ENCODE measurements around the gene FBXL15. TPM values are rescaled to one million over a fixed set of nuclear protein-coding genes. Genes with fewer than 3 reads are reported as not detected.

Gene FBXL15
- total RNA-seq, 1 donor = 4.7 TPM

DNA sequence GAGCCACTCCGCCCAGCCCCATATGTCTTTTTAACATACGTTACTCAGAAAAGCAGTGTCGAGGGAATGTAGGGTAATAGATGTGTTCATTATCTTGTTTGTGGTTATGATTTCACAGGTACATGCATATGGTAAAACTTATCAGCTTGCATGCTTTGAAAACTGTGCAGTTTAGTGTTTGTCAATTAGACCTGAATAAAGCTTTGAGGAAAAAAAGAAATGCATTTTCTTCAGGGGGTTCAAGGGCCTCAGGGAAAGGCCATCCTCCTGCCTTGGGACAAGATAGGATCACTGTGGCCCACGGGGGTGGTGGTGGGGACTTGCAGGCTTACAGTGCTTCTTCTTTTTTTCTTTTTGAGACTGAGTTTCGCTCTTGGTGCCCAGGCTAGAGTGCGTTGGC, 46.7 kb downstream of the FBXL15 start:
- no peak overlapping the region for H3K4me3 ChIP-seq (ENCODE audit: low read length)
- no peaks in the 10 kb centered on the region for H3K27me3 ChIP-seq (ENCODE audit: insufficient read depth, low read length)
- H3K9me3 ChIP-seq (ENCODE audit: low read depth, low read length) = no peaks in the 10 kb centered on the region
- peaks cover 44% of the 10 kb centered on the region for H3K4me1 ChIP-seq (ENCODE audit: insufficient read depth, low read length)

DNA sequence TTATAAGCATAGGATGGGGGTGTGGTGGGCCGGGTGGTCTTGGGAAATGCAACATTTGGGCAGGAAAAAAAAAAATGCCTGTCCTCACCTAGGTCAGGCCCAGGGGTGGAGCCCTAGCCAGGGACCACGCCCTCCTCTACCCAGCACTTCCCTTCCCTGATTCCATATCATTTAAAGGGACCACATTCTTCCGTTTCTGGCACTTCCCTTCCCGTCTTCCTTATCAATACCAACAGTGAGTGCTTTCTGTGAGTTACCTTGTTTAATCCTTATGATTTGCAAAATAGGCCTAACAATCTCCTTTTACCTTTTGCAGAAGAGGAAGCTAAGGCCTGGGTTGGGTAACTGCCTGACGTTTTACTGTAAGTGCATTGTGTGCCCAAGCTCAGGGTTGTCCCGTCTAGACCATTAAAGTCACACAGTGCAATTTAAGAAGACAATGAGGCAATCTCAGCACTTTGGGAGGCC, 47.4 kb downstream of the FBXL15 start:
- H3K4me1 ChIP-seq (ENCODE audit: insufficient read depth, low read length) = peaks cover 40% of the 10 kb centered on the region
- no peaks in the 10 kb centered on the region for H3K9me3 ChIP-seq (ENCODE audit: low read depth, low read length)
- H3K27me3 ChIP-seq (ENCODE audit: insufficient read depth, low read length) = no peaks in the 10 kb centered on the region
- no peak overlapping the region for H3K4me3 ChIP-seq (ENCODE audit: low read length)

- peaks cover 37% of the 10 kb centered on the region for H3K4me1 ChIP-seq (ENCODE audit: insufficient read depth, low read length)
- no peaks in the 10 kb centered on the region for H3K27me3 ChIP-seq (ENCODE audit: insufficient read depth, low read length)
- no peak overlapping the region for H3K4me3 ChIP-seq (ENCODE audit: low read length)
- H3K9me3 ChIP-seq (ENCODE audit: low read depth, low read length) = no peaks in the 10 kb centered on the region
These were observed 48.0 kb downstream of the FBXL15 start for GRCh38 chr10:102468683-102469082.

DNA sequence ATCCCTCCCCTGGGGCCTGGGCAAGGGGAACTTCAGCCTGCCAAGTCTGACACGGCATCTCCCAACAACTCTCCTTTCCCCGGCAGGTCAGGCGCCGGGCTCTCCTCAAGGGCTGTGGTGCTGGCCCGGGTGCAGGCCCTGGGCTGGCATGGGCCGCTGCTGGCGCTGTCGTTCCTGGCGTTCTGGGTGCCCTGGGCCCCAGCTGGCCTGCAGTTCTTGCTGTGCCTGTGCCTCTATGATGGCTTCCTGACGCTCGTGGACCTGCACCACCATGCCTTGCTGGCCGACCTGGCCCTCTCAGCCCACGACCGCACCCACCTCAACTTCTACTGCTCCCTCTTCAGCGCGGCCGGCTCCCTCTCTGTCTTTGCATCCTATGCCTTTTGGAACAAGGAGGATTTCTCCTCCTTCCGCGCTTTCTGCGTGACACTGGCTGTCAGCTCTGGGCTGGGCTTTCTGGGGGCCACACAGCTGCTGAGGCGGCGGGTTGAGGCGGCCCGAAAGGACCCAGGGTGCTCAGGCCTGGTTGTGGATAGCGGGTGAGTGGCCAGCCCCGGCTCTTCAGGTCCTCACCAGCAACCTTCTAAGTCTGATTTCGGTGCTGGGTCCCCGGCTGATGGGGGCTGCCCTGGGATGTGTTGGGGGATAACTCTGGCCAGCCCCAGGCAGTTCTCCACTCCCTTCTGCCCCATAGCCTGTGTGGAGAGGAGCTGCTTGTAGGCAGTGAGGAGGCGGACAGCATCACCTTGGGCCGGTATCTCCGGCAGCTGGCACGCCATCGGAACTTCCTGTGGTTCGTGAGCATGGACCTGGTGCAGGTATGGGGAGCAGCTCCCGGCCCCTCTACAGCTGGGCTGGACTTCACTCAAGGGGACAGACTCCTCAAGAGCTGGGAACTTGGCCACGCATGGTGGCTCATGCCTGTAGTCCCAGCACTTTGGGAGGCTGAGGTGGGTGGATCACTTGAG, 50.2 kb downstream of the FBXL15 start:
- peaks cover 37% of the 10 kb centered on the region for H3K4me1 ChIP-seq (ENCODE audit: insufficient read depth, low read length)
- H3K9me3 ChIP-seq (ENCODE audit: low read depth, low read length) = no peaks in the 10 kb centered on the region
- H3K27me3 ChIP-seq (ENCODE audit: insufficient read depth, low read length) = no peaks in the 10 kb centered on the region

More for the DNA sequence above, 50.2 kb downstream of the FBXL15 start:
- H3K4me3 ChIP-seq (ENCODE audit: low read length) = no peak overlapping the region

Other genes with a start within 250 kb of the FBXL15 start
- not detected for gene ELOVL3, start 194.5 kb upstream of the FBXL15 start, total RNA-seq
- gene PITX3, start 179.3 kb upstream of the FBXL15 start, total RNA-seq = not detected
- 16.7 TPM for gene GBF1, start 175.3 kb upstream of the FBXL15 start, total RNA-seq
- gene NFKB2, start 25.1 kb upstream of the FBXL15 start, total RNA-seq = 67.1 TPM
- 4.1 TPM for gene PSD, start 2.1 kb upstream of the FBXL15 start, total RNA-seq
- gene CUEDC2, start 11.7 kb downstream of the FBXL15 start, total RNA-seq = 16.0 TPM
- gene C10orf95, start 30.7 kb downstream of the FBXL15 start, total RNA-seq = 0.10 TPM
- 52.6 TPM for gene ACTR1A, start 81.9 kb downstream of the FBXL15 start, total RNA-seq
- gene SUFU, start 83.1 kb downstream of the FBXL15 start, total RNA-seq = 1.8 TPM
- gene TRIM8, start 223.6 kb downstream of the FBXL15 start, total RNA-seq = 89.0 TPM

Data from mononuclear cell (primary cell).